ENCODE measurements around the gene DNMT3A. TPM values are rescaled to one million over a fixed set of nuclear protein-coding genes. Genes with fewer than 3 reads are reported as not detected.
A peak's percentile ranks its signal among the peaks of the same experiment; 100 is the strongest.

DNMT3A gene
- total RNA-seq, 1 donor from 2014 or later = 25.3 TPM

DNA sequence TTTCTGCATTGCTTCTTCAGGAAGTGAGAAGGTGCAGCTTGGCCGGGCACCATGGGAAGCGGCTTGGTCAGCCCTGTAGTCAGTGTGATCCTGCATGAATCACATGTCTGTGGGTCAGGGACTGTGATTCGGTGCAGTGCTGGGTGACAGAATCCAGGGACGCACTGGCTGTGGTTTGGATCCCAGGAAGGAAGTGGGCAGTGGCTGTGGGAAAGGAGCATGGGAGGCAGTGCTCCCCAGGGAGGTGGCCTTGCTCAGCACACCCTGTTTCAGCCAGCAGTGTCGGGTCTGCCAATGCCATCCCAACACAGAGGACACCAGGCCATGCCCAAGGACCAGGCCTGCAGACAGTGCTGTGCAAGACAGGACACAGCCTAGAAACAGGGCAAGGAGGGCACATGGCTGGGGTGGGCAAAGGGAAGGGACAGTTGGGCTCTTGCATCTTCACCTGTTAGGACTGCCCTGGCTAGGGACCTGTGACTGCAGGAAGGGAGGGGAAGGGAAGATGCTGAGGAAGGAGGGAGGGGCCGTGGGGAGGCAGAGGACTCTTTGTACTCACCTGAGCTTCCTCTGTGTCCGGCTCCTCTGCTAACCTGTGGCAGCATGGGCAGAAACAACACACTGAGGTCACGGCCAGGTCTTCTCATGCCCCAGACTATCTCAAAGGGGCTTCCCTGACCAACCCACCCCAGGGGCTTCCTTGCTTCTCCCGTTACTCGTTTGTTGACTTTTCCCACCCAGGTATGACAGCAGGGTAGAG is 37.2 kb upstream of the DNMT3A start:
- no peaks in the 10 kb centered on the region for H3K27me3 ChIP-seq (ENCODE audit: control insufficient read depth, insufficient read depth, low read length)
- TF ChIP-seq, protein P1, sequence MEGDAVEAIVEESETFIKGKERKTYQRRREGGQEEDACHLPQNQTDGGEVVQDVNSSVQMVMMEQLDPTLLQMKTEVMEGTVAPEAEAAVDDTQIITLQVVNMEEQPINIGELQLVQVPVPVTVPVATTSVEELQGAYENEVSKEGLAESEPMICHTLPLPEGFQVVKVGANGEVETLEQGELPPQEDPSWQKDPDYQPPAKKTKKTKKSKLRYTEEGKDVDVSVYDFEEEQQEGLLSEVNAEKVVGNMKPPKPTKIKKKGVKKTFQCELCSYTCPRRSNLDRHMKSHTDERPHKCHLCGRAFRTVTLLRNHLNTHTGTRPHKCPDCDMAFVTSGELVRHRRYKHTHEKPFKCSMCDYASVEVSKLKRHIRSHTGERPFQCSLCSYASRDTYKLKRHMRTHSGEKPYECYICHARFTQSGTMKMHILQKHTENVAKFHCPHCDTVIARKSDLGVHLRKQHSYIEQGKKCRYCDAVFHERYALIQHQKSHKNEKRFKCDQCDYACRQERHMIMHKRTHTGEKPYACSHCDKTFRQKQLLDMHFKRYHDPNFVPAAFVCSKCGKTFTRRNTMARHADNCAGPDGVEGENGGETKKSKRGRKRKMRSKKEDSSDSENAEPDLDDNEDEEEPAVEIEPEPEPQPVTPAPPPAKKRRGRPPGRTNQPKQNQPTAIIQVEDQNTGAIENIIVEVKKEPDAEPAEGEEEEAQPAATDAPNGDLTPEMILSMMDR (IDR thresholded peaks at IDR 0.05; ENCODE audit: insufficient read depth, low read length, poor library complexity, severe bottlenecking) = no peak
- DNase-seq (ENCODE audit: low read depth) = no peak
- H3K36me3 ChIP-seq (ENCODE audit: control insufficient read depth, insufficient read depth, low read length) = no peaks in the 10 kb centered on the region
- H3K4me3 ChIP-seq (ENCODE audit: low read depth, low read length) = no peak overlapping the region

DNA sequence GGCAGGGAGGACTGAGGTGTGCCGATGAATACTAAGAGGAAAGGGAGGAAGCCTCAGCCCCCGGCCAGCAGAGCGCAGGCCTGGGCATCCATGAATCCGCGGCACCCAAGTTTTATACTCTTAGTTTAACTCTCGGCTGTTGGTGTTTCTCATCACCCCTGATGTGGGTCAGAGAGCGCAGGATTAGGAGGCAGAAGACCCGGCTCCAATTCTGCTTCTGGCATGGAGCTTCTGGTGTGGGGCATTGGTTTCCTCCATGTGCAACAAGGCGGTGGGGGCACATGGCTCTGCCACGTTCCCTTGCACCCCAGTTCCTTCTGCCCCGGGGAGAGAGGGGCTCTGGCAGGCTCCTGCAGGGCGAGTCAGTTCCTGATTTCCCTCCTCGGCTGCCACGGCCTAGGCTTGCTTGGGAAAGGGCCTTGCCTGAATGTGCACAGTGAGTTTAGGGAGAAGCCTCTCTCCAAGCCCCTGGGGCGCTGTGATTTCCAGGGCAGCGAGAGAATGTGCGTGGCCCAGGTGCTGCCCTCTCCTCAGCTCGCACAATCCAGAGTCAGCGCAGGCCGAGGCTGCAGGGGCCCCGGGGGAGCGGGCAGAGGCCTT is 36.2 kb upstream of the DNMT3A start:
- DNase-seq (ENCODE audit: low read depth) = no peak
- no peak overlapping the region for H3K4me3 ChIP-seq (ENCODE audit: low read depth, low read length)
- H3K27me3 ChIP-seq (ENCODE audit: control insufficient read depth, insufficient read depth, low read length) = no peaks in the 10 kb centered on the region
- no peaks in the 10 kb centered on the region for H3K36me3 ChIP-seq (ENCODE audit: control insufficient read depth, insufficient read depth, low read length)
- TF ChIP-seq, protein P1 (IDR thresholded peaks at IDR 0.05; ENCODE audit: insufficient read depth, low read length, poor library complexity, severe bottlenecking) = no peak

DNA sequence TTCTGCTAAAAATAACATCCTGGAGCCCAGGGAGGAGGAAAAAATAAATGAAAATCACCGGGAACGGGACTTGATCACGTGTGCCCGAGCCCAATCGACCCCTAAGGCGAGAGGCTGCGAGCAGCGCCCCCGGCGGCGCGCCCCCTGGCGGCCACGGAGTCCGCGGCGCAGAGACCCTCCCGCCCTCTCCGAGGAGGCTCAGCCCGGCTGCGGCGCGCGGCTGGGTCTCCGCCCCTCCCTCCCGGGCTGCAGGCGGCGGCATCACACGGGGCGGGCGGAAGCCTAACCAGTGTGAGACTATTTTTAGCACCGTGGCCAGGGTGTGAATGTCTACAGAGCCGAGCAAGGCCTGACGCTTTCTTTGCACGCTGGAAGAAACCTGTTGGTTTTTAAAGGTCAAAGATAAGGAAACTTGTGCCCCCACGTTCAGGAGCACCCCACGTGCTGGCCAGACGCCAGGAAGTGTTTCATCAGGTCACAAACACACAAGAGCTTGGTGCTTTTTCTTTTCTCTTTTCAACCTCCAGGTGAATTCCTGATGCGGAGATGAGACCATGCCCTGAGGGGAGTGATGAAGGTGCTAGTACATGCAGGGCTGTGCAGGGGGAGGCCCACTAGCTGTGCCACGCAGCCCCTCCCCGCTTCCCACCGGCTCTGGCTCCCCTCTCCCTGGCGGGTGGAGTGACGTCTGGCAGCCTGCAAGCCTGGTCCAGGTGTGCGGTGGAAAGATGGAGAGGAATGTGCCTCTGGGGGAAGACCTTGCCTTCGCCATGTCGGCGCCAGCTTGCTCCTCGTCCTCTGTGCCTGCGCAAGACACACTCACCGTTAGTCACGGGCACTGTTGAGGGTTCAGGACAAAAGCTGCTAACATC is 35.3 kb upstream of the DNMT3A start:
- DNase-seq (ENCODE audit: low read depth) = peak; percentile 35

DNA sequence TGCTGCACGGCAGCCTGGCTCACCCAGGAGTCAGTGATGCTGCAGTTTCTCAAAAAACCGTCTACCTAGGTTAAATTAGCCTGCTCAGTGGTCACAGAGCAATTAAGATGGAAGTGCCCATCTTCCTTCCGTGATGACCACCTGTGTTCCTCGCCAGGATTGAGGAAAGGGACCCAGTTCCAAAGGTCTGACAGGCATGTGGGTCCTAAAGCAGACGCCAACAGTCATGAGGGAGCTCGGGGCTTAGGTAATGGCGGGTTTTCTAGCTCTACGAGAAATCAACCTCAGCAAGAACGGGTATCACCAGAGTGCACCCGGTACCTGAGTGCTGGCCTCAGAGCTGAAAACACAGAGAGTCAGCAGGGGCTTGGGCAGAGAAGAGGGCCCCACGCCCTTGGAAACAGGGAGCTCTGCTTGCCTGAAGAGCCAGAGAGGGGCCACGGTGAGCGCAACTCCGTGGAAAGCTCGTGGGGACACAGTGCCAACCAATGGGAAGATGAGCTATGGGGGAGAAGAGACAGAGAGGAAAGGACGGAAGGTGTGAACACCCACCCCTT is 34.3 kb upstream of the DNMT3A start:
- no peak overlapping the region for H3K4me3 ChIP-seq (ENCODE audit: low read depth, low read length)
- no peaks in the 10 kb centered on the region for H3K27me3 ChIP-seq (ENCODE audit: control insufficient read depth, insufficient read depth, low read length)
- TF ChIP-seq, protein P1 (IDR thresholded peaks at IDR 0.05; ENCODE audit: insufficient read depth, low read length, poor library complexity, severe bottlenecking) = no peak
- DNase-seq (ENCODE audit: low read depth) = no peak
- no peaks in the 10 kb centered on the region for H3K36me3 ChIP-seq (ENCODE audit: control insufficient read depth, insufficient read depth, low read length)

More for the DNA sequence above, 35.3 kb upstream of the DNMT3A start:
- H3K4me3 ChIP-seq (ENCODE audit: low read depth, low read length) = no peak overlapping the region
- no peaks in the 10 kb centered on the region for H3K36me3 ChIP-seq (ENCODE audit: control insufficient read depth, insufficient read depth, low read length)
- H3K27me3 ChIP-seq (ENCODE audit: control insufficient read depth, insufficient read depth, low read length) = no peaks in the 10 kb centered on the region
- TF ChIP-seq, protein P1 (IDR thresholded peaks at IDR 0.05; ENCODE audit: insufficient read depth, low read length, poor library complexity, severe bottlenecking) = peak; percentile 52

DNA sequence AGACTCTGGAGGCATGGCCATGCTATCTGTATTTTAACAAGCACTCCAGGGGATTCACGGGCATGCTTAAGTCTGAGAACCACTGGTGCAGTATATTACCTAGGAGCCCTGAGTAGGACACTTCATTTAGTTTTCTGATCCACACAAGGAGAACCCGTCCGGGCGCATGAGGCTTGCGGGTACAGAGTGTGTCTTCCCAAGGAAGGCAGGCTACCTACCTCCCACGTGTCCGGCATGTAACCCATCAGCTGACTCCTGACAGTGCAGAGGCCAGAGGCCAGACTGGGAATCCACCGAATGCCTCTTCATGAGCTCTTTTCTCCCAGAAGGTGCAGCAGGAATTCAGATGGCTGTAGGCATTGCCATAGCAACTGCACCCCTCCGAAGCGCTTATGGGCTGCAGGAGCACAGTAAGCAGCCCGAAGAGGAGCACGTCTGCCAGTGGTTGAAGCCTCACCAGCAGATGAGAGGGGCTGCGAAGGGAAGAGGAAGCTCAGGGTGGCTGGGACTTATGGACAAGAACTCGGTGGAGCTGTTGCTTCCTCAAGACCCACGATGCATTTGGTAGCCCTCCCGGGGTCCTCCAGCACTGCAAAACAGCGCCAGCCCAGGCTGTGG is 33.8 kb upstream of the DNMT3A start:
- no peak overlapping the region for H3K4me3 ChIP-seq (ENCODE audit: low read depth, low read length)
- no peaks in the 10 kb centered on the region for H3K27me3 ChIP-seq (ENCODE audit: control insufficient read depth, insufficient read depth, low read length)
- no peaks in the 10 kb centered on the region for H3K36me3 ChIP-seq (ENCODE audit: control insufficient read depth, insufficient read depth, low read length)
- TF ChIP-seq, protein P1 (IDR thresholded peaks at IDR 0.05; ENCODE audit: insufficient read depth, low read length, poor library complexity, severe bottlenecking) = no peak
- no peak for DNase-seq (ENCODE audit: low read depth)
